ENCODE measurements around the gene ADARB1.
A peak's percentile ranks its signal among the peaks of the same experiment; 100 is the strongest.

Gene ADARB1

GRCh38 chr21:45126983-45127382, 52.6 kb downstream of the ADARB1 start:
- TF ChIP-seq, protein P1, sequence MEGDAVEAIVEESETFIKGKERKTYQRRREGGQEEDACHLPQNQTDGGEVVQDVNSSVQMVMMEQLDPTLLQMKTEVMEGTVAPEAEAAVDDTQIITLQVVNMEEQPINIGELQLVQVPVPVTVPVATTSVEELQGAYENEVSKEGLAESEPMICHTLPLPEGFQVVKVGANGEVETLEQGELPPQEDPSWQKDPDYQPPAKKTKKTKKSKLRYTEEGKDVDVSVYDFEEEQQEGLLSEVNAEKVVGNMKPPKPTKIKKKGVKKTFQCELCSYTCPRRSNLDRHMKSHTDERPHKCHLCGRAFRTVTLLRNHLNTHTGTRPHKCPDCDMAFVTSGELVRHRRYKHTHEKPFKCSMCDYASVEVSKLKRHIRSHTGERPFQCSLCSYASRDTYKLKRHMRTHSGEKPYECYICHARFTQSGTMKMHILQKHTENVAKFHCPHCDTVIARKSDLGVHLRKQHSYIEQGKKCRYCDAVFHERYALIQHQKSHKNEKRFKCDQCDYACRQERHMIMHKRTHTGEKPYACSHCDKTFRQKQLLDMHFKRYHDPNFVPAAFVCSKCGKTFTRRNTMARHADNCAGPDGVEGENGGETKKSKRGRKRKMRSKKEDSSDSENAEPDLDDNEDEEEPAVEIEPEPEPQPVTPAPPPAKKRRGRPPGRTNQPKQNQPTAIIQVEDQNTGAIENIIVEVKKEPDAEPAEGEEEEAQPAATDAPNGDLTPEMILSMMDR (IDR thresholded peaks at IDR 0.05): no peak
- TF ChIP-seq ZFX (IDR thresholded peaks at IDR 0.05; ENCODE audit: borderline replicate concordance): no peak
- H3K27ac ChIP-seq: no peak overlapping the region

GRCh38 chr21:45127937-45128336, 53.6 kb downstream of the ADARB1 start:
- TF ChIP-seq, protein P1 (IDR thresholded peaks at IDR 0.05): no peak
- TF ChIP-seq ZFX (IDR thresholded peaks at IDR 0.05; ENCODE audit: borderline replicate concordance): no peak
- H3K27ac ChIP-seq: no peak overlapping the region

- TF ChIP-seq, protein P1 (IDR thresholded peaks at IDR 0.05): peak; percentile 87
- TF ChIP-seq ZFX (IDR thresholded peaks at IDR 0.05; ENCODE audit: borderline replicate concordance): no peak
- H3K27ac ChIP-seq: no peak overlapping the region
Observed at GRCh38 chr21:45128613-45129188, 54.3 kb downstream of the ADARB1 start.

DNA sequence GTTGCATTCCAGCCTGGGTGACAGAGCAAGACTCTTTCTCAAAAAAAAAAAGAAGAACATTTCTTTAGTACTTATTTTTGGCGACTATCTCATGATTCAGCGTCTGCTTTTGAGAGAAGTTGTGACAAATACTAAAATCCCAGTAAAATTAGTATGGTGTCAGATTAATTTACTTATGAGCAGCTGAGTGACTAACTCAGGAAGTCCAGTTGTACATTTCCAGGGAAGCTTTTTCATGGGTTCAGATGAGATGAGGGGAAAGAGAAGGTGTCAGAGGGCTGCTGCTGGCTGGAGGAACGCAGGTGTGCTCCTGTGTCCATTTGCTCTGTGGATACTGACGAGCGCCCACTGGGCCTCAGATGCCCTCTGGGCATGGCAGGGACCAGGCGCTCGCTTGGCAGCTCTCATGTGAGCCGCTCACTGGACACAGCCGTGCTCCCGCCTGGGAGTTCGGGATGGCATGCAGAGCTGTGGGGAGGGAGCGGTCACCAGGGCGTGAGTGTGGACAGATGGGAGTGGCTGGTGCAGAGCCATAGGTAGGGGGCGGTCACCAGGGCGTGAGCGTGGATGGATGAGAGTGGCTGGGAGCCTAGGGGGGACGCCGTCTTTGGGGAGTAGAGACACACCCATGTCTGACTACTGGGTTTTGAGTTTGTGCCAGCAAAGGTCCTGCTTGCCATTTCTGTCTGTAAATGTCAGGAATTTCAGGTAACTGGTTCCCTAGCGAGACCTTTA, 55.0 kb downstream of the ADARB1 start:
- TF ChIP-seq, protein P1 (IDR thresholded peaks at IDR 0.05): no peak
- TF ChIP-seq ZFX (IDR thresholded peaks at IDR 0.05; ENCODE audit: borderline replicate concordance): no peak
- H3K27ac ChIP-seq: no peak overlapping the region

DNA sequence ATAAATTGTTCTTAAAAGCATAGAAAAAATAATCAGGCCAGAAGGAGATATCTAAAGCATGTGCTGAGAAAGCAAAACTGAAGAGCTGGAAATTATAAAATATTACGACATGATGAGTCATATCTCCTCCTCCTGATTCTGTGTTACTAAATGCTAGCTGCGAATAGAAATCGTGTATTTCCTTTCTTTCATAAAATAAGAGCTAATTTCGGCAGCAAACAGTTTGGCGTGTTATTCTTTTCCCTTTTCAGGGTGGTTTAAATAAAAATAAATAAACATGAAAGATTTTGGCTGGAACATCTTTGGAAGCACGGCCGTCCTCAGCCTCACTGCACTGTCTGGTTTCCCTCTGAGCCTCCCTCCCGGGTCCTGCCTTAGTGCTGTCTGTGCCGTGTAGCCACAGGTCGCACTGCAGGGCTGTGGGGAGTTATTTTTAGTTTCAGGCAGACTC, 56.0 kb downstream of the ADARB1 start:
- H3K27ac ChIP-seq: no peak overlapping the region
- no peak for TF ChIP-seq ZFX (IDR thresholded peaks at IDR 0.05; ENCODE audit: borderline replicate concordance)
- TF ChIP-seq, protein P1 (IDR thresholded peaks at IDR 0.05): no peak

GRCh38 chr21:45131537-45131999, 57.2 kb downstream of the ADARB1 start:
- no peak overlapping the region for H3K27ac ChIP-seq
- TF ChIP-seq, protein P1 (IDR thresholded peaks at IDR 0.05): no peak
- TF ChIP-seq ZFX (IDR thresholded peaks at IDR 0.05; ENCODE audit: borderline replicate concordance): no peak

Measured in 22Rv1 (cell line).